HG03575 (cell line): ENCODE measurements around the gene RASGRF1.
"Not testable (repeated sequence)": the region's sequence is repeated elsewhere in the genome, so short reads cannot be mapped to it uniquely, and the experiment has no call there.

Source experiments
- ATAC-seq: cut with Tn5 transposase; IDR thresholded peaks from one replicate; pipeline ENCODE4 v1.9.1; 2021; ENCODE audit not compliant: unreplicated experiment, insufficient number of reproducible peaks, low FRiP score; ENCODE audit errors: extremely low read depth

RASGRF1 gene, protein sequence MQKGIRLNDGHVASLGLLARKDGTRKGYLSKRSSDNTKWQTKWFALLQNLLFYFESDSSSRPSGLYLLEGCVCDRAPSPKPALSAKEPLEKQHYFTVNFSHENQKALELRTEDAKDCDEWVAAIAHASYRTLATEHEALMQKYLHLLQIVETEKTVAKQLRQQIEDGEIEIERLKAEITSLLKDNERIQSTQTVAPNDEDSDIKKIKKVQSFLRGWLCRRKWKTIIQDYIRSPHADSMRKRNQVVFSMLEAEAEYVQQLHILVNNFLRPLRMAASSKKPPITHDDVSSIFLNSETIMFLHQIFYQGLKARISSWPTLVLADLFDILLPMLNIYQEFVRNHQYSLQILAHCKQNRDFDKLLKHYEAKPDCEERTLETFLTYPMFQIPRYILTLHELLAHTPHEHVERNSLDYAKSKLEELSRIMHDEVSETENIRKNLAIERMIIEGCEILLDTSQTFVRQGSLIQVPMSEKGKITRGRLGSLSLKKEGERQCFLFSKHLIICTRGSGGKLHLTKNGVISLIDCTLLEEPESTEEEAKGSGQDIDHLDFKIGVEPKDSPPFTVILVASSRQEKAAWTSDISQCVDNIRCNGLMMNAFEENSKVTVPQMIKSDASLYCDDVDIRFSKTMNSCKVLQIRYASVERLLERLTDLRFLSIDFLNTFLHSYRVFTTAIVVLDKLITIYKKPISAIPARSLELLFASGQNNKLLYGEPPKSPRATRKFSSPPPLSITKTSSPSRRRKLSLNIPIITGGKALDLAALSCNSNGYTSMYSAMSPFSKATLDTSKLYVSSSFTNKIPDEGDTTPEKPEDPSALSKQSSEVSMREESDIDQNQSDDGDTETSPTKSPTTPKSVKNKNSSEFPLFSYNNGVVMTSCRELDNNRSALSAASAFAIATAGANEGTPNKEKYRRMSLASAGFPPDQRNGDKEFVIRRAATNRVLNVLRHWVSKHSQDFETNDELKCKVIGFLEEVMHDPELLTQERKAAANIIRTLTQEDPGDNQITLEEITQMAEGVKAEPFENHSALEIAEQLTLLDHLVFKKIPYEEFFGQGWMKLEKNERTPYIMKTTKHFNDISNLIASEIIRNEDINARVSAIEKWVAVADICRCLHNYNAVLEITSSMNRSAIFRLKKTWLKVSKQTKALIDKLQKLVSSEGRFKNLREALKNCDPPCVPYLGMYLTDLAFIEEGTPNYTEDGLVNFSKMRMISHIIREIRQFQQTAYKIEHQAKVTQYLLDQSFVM (N-terminal part only)

DNA sequence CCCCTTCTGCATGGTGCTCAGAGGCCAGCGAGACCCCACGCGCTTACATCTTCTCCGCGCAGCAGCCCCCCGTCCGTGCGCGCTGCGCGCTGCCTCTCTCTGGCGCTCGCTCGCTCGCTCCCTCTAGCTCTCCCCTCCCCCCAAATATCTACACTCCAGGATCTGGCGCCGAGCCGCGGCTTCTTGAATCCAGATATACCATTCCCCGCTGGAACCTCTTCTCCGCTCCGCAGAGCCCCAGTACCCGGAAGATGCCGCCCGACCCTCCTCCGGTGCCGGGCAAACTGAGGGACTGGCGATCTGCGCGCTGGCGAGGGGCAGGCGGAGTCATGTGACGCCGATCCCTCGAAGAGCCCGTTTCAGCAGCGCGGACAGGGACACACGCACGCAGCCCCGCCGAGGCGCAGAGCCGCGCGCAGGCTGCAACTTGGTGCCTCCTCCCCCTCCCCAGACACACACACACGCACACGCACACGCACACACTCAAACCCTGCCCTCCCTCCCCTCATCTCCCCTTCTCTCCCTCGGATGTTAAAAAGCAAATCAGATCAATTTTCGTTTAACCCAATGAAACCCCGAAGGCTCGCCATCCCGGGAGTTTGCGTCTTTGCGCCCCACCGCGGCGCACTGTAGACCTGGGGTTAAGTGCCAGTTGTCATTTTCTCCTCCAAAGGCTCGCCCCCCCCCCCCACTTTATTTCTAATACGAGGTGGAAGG lies at the start of gene RASGRF1:
Gene RASGRF1, minus strand, starts transcription at position 294 of the 717 bp plus-strand sequence. Its CDS starts 282 bp downstream, at position 12.
- ATAC-seq = no peak

DNA sequence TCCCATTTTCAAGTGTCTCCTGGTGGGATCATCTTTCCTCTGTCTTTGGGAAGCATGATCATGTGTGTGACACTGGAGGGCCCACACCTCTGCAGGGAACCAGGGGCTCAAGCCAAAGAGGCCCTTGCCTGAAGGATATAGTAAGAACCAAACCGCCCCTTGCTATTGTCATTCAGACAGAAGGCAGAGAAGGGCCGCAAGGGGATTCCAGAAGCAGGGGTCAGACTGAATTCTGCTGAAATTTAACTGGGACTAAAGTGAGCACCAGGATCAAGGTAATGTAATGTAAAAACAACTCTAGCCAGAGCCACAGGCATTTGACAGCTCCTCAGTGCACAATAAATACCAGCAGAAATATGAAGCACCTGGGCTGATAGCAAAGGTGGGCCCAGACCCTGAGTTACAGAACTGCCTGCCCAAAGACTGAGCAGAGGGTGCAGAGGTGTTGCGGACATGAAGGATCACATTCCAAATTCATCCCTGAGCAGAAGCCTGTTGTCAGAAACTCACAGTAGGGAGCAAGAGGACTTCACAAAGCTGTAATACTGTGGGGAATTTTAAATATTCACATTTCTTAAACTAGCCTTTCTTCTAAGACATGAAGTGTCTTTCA lies 46.0 kb upstream of the RASGRF1 start:
- no peak for ATAC-seq

DNA sequence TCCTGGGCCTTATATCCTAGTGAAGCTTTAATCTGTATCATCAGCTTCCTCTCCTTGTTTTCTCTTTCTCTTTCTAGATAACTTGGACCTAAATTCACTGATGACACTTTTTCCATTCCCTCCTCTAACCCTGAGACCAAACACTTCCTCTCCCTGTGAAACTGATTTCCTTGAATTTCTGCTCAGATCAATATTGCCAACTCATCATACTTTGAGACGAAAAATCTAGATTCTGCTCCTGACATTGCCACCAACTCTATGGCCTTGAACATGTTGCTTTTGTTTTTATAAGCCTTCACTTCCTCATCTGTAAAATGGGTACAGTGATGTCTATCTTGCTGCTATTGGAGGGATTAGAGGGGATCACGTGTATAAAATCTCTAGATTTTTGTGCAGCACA lies 42.7 kb upstream of the RASGRF1 start:
- ATAC-seq = no peak

DNA sequence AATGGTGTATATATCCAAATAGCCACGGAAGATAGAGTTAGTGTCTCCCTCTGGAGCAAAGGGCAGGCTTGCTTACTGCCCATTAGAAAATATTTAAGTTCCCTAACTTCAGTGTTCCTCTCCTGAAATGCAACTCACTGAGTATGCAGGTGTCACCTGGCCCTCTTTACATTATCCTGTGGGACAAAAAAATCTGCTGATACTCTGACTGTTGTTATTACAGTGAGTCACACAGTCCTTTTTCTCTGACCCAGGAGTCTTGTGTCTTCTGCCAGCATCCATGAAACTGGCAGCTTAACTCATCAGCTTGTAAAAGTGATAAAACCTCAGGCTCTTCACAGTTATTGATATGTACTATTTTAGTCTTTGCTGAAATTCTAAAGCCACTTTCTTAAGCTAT lies 42.2 kb upstream of the RASGRF1 start:
- no peak for ATAC-seq

DNA sequence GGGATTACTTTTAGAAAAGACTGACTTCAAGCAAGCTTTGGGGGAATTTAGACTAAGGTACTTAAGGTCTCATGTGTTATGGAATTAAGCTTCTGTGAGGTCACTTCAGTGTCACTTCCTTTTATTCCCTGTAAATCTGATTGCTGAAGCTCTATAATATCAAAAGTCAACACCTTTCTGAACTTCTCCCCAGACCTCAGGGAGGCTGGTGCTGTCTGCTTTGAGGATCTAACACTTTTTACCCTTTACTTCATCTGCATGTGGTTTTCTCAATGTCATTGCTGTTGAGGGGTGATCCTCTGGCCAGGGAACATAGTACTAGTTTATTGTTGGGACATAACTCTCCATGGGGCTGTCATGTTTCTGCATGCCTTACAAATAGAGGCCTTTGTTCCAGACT lies 41.8 kb upstream of the RASGRF1 start:
- ATAC-seq = no peak

DNA sequence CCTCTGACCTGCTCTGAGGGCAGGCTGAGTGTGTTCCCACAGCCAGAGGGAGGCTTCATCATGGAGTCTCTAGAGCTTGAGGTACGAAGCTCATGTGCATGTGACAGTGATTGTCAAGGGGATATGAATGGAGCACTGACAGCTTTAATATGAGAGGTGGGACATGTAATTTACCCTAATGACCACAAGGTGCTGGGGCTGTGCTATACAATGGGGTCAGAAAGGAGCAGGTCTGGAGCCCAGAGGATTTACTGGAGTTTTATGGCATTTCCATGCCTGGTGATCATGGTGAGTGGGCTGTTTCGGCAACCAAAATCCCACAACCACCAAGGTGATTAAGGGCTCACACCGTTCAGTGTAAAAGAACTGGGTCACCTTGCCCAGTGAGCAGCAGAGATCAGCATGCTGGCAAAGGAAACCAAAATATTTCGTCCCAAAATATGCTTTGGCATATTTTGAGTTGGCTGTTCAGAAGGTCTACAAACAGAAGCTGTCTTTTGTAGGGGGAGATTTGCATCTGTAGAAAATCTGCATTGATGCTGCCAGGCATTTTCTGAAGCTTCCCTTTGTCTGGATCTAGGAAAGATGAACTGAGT lies 40.1 kb upstream of the RASGRF1 start:
- no peak for ATAC-seq

DNA sequence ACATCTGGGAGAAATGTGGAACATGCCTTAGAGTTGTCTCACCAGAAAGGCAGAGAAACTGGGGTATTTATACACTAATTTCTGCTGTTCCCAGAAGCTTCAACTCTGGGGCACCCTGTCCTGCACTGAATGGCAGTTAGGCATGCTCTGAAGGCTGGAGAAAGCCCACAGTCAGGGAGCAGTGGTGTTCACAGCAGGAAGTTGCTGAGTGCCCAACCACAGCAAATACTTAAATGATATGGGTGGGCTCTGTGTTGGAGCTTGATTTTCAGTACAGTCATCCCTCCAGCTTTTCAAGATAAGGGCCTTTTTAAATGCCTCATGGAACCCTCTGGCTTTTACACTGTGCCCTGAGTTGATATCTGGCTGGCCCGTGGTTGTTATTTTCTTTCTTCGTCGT lies 38.7 kb upstream of the RASGRF1 start:
- no peak for ATAC-seq

DNA sequence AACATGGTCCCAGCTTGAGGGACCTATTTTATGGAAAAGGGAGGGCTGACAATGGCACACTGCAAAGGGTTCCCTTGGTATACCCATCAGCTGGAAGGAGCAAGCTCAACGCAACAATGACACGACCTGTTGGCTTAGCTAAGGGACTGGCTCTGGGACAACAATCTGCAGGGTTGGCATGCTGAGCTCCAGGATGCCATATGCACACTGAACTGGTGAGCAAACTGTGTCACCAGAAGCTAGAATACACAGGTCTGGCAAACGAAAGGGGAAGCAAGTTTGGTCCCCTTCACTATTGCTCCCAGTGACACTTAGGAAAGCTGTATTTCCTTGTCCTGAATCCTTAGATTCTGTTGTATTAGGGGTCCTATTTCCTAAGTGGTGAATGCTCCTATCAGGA lies 38.0 kb upstream of the RASGRF1 start:
- no peak for ATAC-seq

DNA sequence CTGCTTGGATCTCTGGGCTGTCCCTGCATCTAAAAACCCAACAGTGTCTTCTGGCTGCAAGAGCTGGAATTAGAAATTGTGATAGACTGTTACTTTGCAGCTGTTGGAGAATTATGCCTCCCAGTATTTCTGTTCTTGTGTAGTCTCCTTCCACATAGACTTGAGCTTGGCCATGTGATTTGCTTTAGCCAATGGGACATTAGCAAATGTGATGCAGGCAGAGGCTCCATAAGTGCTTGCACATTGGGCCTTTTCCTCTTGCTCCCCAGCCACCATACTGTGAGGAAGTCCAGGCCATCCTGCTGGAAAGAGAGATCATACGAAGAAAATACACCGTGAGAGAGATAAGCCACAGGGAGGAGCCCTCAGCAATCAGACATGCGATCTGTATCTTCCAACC lies 33.8 kb upstream of the RASGRF1 start:
- ATAC-seq = no peak

DNA sequence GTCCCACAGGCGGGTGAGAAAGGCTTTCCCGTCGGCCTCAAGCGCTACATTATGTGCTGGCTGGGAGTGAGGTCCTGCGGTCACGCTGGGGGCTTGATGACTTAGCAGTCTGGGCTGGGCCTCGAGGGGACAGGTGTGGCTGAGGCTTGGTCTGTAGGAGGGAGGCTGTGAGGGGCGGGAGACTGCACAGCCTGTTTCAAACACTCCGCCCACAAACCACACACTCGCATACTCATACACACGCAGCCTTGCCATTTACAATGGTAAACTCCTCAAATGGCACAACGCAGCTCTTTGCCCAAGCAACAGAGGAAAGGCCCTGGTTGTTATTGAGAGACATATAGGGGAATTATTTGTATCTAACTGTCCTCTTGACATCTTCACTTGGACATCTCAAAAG lies 32.4 kb upstream of the RASGRF1 start:
- ATAC-seq = no peak

DNA sequence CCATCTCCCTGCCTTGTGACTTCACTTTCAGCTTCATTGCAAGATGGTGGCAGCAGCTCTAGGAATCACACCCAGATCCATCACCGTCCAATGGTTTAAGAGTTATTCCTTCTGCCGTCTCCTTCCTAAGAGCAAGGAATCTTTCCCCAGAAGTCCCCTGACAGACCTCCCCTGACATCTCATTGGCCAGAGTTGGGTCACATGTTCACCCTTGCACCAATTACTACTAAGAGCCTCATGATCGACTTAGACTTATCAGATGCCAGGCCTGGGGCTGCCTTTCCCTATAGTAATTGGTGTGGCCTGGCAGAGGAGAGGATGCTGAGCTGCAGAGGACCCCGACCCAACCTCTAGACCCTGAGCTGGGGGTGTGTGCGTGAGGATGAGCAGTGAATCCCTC lies 31.8 kb upstream of the RASGRF1 start:
- ATAC-seq = no peak

DNA sequence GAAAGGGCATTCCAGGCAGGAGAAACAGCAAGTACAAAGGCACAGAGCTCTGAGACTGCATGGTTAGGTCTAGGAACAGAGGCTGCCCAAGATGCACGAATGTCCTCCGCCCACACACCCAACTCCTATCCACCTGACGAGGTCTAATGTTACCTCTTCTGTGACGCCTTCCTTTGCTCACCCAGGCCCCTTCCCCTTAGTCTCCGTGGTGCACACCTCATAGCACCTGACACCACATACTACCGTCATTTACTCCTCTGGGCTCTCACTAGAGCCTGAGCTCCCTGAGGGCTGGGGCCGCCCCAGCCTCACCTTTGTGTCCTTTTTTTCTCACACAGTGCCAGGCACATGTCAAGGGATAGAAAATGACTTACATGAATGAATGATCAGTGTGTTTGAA lies 31.0 kb upstream of the RASGRF1 start:
- ATAC-seq = no peak

DNA sequence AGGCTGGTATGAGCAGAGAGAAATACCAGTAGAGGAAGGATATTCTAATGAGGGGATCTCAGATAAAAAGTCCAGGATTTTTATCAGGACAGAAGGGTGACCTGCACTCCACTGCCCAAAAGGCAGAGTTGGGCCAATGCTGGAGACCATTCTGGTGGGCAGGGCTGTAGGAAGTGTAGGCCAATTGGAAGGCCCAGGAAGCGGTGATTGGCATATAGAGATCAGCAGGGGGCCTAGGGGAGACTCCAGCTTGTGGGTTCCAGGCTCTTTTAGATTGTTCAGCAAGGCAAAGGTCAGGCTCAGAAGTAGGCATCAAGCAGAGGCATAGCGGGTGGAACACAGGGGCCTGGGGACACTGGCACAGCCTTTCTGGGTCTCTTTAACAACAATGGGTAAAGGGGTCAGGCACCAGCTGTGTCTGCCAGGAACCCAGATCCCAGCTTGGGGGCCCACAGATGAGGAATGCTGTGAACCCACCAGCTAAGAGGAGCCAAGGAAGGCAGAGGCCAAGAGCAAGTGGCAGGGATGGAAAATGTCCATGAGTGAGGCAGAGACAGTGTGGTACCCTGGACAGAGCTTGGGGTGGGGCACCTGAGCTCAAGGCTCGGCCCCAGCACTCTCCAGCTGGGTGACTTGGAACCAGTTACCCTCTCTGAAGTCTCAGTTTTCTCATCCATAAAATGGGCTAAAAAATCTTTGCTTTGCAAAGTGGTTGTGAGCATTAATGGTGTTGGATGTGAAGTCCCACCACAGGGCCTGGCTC lies 27.0 kb upstream of the RASGRF1 start:
- ATAC-seq = no peak

DNA sequence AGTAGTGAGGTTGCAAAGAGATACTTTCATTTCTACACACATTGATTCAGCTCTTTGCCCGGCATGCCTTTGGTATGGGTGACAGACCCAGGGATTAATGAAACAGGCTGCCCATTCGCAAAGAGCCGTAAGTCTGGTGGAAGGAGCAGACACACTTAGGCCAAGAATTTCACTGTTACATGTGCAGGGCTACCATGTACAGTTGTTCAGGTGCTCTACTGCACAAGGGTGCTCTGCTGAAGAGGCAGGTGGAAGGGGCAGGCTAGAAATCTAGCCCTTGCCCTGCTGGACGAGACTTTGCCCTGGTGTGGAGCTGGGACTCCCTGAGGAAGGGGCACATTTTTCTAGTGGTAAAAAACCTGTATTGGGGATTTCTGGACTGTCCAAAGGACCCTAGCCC lies 26.2 kb upstream of the RASGRF1 start:
- no peak for ATAC-seq

DNA sequence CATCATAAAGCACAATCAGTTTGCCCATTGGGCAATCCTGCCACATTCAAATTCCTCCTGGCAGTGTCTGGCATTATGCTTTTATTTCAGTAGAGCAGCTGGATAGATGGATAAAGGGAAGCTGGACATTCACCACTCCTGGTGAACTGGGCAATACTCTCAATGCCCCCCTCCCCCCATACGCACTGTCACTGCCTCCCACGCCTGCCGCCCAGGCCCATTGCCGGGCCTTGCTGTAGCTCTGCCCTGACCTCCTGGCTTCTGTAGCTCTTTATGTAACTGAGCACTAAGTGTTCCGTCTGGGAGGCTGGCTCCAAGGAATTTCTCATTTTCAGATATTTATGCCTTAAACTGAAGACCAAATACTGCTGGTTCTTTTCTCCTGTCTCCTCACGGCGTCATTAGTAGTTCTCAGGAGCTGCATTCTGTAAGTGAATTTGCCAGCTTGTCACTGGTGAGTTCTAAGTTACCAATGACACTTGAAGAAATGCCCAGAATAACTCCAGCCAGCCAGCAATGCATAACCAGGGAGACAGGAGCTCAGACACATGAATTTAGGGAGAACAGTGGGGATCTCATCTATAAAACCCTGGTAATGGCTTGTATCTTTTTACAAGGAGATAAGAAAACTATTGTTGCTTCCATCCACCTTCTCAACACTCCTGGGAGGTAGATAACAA lies 25.5 kb upstream of the RASGRF1 start:
- ATAC-seq = no peak

DNA sequence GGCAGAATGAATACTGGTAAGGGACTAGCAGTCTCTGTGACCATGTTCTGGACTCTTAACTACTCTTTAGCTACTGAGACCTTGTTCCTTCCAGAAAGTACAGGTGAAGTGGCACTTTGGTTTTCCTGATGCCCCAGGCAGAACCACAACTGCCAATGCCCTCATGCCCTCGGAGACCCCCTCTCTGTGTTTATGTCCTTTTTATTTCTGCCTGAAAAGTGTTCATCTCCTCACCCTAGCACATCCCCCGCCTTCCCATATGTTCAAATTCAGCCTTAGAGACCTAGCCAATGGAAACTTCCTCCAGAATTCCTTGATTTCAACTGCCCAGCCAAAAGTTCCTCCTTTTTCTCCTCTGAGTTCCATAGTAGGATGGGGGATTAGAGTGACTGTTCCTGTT lies 23.3 kb upstream of the RASGRF1 start:
- no peak for ATAC-seq

DNA sequence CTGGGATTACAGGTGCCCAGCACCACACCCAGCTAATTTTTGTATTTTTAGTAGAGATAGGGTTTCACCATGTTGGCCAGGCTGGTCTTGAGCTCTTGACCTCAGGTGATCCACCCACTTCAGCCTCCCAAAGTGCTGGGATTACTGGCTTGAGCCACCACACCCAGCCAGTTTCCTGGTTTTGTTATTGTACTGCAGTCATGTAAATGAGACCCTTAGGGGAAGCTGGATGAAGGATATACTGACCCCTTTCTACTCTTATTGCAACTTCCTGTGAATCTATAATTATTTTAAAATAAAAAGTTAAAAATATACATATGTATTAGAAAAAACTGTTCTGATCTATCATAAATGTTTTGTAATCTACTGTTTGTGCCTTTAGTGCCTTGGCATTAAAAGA lies 20.8 kb upstream of the RASGRF1 start:
- not testable (repeated sequence) for ATAC-seq
